ENCODE data around the gene FRZB.

DNA sequence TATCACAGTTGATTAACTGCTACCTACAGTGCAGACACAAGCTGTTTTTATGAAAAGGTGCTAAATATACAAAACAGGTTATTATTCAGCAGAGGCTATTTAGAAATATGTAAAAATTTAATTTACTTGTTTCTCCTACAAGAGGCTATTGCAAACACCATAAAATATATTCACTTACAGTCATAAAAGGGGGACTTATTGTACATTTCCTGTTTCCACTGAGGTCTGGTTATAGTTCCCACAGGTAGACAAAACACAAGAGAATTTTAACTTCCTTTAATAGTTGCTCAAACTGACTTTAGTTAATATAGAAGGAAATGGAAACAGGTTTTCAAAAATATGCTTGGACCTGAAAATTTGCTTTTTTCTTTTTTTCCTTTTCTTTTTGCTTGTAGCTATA, 40.0 kb upstream of the FRZB start:
- TF ChIP-seq, protein P1, sequence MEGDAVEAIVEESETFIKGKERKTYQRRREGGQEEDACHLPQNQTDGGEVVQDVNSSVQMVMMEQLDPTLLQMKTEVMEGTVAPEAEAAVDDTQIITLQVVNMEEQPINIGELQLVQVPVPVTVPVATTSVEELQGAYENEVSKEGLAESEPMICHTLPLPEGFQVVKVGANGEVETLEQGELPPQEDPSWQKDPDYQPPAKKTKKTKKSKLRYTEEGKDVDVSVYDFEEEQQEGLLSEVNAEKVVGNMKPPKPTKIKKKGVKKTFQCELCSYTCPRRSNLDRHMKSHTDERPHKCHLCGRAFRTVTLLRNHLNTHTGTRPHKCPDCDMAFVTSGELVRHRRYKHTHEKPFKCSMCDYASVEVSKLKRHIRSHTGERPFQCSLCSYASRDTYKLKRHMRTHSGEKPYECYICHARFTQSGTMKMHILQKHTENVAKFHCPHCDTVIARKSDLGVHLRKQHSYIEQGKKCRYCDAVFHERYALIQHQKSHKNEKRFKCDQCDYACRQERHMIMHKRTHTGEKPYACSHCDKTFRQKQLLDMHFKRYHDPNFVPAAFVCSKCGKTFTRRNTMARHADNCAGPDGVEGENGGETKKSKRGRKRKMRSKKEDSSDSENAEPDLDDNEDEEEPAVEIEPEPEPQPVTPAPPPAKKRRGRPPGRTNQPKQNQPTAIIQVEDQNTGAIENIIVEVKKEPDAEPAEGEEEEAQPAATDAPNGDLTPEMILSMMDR (conservative IDR thresholded peaks at IDR 0.05; ENCODE audit: low read depth, low read length): no peak
- no peak for TF ChIP-seq EZH2 (IDR thresholded peaks at IDR 0.05; ENCODE audit: borderline replicate concordance, low read depth, low read length, poor library complexity, severe bottlenecking)
